KBM-7 (cell line): ENCODE measurements around the gene FAM221B.

ENCODE experiments used
- DNase-seq: peaks from one replicate; pipeline ENCODE4 v3.0.0-alpha.2; 2015
- in situ Hi-C: fragments of 300-500 bp; cut with MboI; formaldehyde crosslinking; loops from 2 replicates; pipeline ENCODE4 v1.14.3; 2020; ENCODE audit warnings: low sequenced_read_pairs, low pct_unique_long_range_greater_than_20kb, mixed read lengths

Gene FAM221B

GRCh38 chr9:35852876-35853865 lies 24.6 kb upstream of the FAM221B start:
- in situ Hi-C loops = no loop called here
- DNase-seq = no peak

- no peak for DNase-seq
- in situ Hi-C loops = no loop called here
These were observed 23.8 kb upstream of the FAM221B start for GRCh38 chr9:35852267-35852815.

- no peak for DNase-seq
- in situ Hi-C loops = no loop called here
These were observed 19.4 kb upstream of the FAM221B start for GRCh38 chr9:35847792-35848572.

GRCh38 chr9:35845824-35846771 lies 17.6 kb upstream of the FAM221B start:
- DNase-seq = no peak
- in situ Hi-C loops = no loop called here

- in situ Hi-C loops = no loop called here
- peak; percentile 91 for DNase-seq
These were observed 16.2 kb upstream of the FAM221B start for GRCh38 chr9:35844628-35845270.

GRCh38 chr9:35842795-35843194 lies 14.3 kb upstream of the FAM221B start:
- no peak for DNase-seq
- in situ Hi-C loops = no loop called here

GRCh38 chr9:35842020-35842745 lies 13.7 kb upstream of the FAM221B start:
- in situ Hi-C loops = no loop called here
- DNase-seq = no peak

- in situ Hi-C loops = no loop called here
- DNase-seq = no peak
These were observed 13.0 kb upstream of the FAM221B start for GRCh38 chr9:35841645-35841900.

- no peak for DNase-seq
- in situ Hi-C loops = no loop called here
These were observed 12.5 kb upstream of the FAM221B start for GRCh38 chr9:35840881-35841644.

GRCh38 chr9:35839926-35840325 lies 11.4 kb upstream of the FAM221B start:
- DNase-seq = no peak
- in situ Hi-C loops = no loop called here

GRCh38 chr9:35836595-35836994 lies 8.1 kb upstream of the FAM221B start:
- in situ Hi-C loops = no loop called here

GRCh38 chr9:35835766-35836165 lies 7.2 kb upstream of the FAM221B start:
- in situ Hi-C loops = no loop called here
- DNase-seq = no peak

More at GRCh38 chr9:35836595-35836994, 8.1 kb upstream of the FAM221B start:
- no peak for DNase-seq

GRCh38 chr9:35835216-35835632 lies 6.7 kb upstream of the FAM221B start:
- peak; percentile 24 for DNase-seq

GRCh38 chr9:35834260-35835215 lies 6.0 kb upstream of the FAM221B start:
- no peak for DNase-seq
- in situ Hi-C loops = no loop called here

More at GRCh38 chr9:35835216-35835632, 6.7 kb upstream of the FAM221B start:
- in situ Hi-C loops = no loop called here

- no peak for DNase-seq
- in situ Hi-C loops = no loop called here
These were observed 4.3 kb upstream of the FAM221B start for GRCh38 chr9:35832814-35833213.

GRCh38 chr9:35831040-35831439 lies 2.5 kb upstream of the FAM221B start:
- in situ Hi-C loops = no loop called here
- DNase-seq = no peak
